ENCODE measurements around the gene LRRC57.
"Not testable (repeated sequence)": the region's sequence is repeated elsewhere in the genome, so short reads cannot be mapped to it uniquely, and the experiment has no call there.

The LRRC57 gene

DNA sequence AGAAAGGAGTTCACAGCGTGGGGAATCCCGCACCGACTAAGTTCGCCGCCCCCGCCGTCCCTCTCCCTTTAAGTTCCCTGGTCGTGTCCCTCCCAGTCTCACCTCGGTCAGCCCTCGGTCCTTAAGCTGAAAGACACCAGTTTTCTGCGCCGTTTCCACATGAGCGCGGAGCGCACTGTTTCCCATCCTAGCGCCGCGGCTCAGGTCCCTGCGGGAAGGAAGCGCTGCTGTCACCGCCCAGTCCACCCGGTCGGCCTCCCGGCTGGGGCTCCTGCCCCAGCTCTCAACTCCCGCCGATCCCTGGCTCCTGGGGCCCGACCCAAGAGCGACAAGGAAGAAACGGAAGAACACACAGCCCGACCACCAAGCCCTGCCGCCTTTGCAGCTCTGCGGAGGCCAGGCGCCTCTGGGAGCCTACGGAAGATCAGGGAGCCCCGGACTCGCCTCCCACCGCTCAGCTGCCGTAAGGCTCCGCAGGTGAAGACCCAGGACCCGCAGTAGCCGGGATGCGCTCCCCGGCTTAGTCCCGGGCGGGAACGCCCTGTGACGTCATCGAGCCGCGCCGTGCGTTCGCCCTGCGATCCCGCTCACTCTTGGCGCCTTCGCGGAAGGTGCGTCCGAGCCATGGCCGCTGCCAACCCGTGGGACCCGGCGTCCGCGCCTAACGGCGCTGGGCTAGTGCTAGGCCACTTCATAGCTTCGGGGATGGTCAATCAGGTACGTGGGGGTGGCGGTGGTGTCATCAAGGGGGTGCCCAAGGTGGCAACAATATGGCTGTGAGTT lies at the start of gene LRRC57, which contains the start of gene HAUS2:
Gene LRRC57 (minus strand): TSS at position 545 of the 783 bp plus-strand sequence. CDS start 359 bp downstream, at position 186.
Gene HAUS2 (plus strand): TSS at position 590 of the 783 bp plus-strand sequence. CDS start 35 bp downstream, at position 625.
- in situ Hi-C loops (cut with MboI; ENCODE audit: low sequenced_read_pairs), result no loop called here

DNA sequence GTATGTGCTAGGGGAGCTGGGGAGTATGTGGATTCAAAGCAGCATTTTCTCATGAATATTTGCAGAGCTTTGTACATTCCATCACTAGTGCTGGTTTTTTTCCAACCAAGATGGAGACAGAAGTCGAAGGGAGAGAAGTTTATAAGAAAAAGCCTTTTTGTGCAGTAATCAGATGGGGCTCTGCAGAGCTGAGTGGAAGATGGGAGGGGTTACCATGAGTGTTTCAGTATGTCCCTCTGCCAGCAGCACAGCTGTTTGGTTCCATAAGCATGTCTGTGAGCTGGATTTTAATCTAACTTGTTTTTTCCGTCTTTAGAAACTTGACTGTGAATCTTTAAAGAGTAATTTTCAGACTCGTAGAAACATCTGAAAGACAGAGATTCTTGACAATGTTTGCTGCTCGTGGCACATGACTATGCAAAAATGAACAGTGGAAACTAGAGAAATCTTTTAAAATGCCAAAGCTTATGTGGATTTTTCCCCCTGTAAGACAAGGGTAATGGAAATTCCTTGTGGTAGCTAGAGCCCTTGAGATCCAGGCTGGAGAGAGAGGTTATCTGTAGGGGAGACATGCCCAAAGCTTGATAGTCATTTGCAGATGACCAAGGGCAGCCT lies 47.1 kb upstream of the LRRC57 start:
- in situ Hi-C loops (cut with MboI; ENCODE audit: low sequenced_read_pairs), result no loop called here

DNA sequence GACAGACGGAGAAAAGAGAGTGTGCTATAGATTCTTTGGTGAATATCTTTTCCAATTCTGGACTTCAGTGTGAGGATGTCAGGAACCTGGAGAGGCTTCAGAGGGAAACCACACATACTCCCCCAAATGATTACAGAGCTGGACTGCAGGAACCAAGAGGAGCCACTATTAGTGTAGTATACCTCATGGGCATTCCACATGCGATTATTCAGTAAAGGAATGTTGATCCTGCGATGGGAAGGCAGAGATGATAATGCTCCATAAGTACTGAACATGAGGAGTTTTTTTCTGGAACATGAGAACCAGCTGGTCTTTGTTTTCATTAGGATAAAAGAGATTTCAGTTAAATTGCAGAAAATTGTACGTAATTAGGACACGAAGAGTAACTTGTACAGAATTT lies 45.5 kb upstream of the LRRC57 start:
- in situ Hi-C loops (cut with MboI; ENCODE audit: low sequenced_read_pairs), result no loop called here

DNA sequence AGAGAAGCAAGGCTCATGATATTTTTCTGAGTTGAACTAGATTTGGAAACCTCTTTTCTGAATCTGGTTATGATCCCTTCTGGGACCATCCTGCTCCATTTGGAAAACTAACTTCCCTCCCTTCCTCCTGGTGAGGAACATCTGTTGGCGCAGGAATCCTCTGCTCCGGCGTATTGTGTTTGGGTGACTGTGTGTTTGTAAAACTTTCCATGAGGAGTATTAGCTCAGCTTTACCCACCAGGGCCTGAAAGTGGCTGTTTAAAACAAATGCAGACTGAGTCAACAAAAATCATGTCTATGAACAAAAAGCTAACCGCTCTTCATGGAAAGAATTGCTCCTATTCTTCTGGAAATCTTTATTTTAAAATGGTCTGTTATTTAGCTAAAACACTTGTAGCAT lies 44.5 kb upstream of the LRRC57 start:
- in situ Hi-C loops (cut with MboI; ENCODE audit: low sequenced_read_pairs), result no loop called here

DNA sequence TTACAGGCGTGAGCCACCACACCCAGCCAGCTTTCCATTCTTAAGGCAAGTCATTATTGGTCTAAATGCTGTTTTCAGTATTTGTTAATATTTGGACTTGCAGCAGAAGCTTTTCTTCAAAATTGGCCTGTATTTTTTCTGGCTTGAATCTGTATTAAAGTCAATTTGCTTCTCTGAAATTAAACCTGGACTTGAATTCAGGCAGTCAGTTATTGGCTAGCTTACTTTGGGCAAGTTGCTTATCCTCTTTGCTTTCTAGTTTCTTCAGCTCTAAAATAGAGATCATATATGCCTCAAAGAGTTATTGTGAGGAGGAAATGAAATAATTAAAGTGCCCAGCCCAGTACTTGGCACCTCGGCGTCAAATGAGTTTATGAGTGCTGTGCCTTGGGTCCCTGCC lies 44.1 kb upstream of the LRRC57 start:
- in situ Hi-C loops (cut with MboI; ENCODE audit: low sequenced_read_pairs), result no loop called here

DNA sequence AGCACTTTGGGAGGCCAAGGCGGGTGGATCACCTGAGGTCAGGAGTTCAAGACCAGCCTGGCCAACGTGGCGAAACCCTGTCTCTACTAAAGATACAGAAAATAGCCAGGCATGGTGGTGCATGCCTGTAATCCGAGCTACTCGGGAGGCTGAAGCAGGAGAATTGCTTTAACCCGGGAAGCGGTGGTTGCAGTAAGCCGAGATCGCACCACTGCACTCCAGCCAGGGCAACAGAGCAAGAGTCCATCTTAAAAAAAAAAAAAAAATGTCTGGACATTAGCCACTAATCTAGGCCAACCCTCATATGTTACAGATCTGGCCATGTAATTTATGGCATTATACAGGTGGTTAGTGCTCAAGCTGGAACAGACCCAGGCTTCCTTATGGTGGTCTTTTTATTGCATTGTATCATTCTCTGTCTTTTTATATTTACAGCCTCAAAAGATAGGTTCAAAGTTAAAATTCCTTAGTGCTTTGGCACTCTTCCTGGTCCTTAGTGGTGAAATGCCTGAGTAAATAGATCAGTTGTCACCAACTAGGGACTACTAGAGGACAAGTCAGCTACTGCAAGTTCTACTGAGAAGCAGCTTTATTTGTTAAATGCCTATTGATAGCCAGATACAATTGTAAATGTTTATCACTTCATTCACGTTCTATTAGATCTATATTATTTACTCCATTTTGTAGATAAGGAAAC lies 42.8 kb upstream of the LRRC57 start:
- in situ Hi-C loops (cut with MboI; ENCODE audit: low sequenced_read_pairs), result no loop called here

DNA sequence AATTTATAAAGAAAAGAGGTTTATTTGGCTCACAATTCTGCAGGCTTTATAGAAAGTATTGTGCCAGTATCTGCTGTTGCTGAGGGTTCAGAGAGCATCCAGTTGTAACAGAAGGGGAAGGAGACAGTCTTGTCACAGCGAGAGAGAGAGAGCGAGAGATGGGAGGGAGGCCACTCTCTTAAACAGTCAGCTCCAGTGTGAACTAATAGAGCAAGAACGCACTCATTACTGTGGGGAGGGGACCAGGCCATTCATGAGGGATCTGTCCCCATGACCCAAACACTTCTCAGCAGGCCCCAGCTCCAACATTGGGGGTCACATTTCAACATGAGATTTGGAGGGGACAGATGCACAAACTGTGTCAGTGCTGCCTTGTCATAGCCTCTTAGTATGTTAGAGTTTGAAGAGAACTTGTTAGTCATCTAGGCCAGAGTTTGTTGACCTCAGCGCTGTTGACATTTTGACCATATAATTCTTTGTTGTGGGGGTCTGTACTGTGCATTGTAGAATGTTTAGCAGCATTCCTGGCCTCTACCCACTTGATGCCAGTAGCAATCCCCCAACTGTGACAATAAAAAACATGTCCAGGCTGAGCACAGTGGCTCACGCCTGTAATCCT lies 42.1 kb upstream of the LRRC57 start:
- in situ Hi-C loops (cut with MboI; ENCODE audit: low sequenced_read_pairs), result no loop called here

DNA sequence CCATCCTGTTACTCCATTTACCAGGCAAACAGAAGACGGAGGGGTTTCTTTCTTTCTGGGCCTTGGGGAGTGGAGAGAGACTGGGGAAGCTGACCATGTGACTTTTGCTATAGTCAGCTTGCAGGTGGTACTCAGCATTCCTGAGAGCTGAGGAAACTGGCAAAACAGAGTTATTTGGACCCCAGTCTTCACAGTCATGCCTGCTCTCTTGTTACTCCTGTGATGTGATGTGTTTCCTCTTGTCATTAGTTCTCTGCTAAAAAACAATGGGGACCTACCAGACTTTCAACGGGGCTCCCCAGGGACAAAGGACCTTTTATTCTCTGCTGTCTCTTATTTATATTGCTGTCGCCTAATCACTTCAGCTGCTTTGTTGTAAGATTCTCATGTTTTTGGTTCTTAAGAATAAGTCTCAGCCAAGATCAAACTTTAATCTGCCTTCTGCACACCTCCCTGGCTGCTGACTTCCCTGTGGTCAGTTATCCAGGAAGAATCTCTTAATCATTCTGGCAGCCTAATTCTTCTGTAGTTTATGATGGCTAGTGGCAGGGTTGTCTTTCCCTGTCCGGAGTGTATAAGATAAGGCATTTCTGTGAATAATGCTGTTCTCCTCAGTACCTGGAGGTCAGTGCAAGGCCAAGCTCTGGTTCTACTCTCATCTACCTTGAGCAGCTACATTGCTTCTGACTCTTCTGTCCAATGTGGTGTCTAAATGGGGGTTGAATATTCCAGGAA lies 35.6 kb upstream of the LRRC57 start:
- in situ Hi-C loops (cut with MboI; ENCODE audit: low sequenced_read_pairs), result no loop called here

DNA sequence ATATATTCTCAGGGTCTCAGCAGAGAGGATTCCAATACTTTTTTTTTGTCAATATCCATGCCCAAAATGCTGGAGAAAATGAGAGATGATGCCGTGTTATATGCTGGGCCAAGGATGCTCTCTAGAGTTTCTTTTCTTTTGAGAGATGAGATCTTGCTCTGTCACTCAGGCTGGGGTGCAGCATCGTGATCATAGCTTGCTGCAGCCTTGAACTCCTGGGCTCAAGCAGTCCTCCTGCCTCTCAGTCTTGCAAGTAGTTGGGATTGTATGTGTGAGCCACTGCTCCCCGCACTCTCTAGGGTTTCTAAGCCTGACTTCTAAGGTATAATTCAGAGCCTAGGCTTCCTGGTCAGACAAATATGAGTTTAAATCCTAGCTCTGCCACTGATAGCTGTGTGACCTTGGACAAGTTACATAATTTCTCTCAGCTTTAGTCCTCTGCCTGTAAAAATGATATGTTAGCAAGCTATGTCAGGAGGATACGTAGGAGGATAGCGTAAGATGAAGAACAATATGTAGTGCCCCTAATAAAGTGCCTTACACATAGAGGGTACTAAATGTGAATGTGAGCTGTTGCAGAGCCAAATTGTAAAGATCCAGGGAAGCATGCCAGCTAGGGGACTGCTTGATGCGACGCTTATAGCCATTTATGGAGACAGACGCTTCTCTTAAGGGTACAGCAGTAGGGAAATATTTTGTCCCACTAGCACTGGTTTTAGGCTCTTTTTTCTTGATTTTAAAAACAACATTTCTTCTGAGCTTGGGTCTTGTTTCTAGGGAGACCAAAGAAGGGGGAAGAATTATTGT lies 34.2 kb upstream of the LRRC57 start:
- in situ Hi-C loops (cut with MboI; ENCODE audit: low sequenced_read_pairs), result no loop called here

DNA sequence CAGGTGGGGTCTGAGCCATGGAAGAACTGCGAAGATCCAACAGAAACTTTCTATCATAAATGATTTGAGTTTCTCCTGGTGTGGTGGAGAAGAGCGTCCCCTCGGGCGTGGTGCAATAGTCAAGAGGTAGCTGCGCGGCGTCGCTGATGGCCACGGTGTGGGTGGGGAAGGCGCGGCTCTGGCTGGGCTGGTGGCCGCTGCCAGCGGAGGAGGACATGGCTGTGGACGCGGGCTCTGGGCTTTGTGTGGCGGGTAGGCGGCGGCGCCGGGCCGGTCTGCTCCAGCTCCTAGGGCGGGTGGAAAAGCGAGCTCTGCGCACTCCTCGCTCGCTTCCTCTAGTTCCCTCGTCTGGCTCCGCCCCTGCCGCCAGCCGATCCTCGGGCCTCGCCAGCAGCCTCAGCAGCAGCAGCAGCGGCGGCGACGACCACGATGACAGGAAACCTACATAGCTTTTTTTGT lies 32.7 kb upstream of the LRRC57 start:
- in situ Hi-C loops (cut with MboI; ENCODE audit: low sequenced_read_pairs), result no loop called here

DNA sequence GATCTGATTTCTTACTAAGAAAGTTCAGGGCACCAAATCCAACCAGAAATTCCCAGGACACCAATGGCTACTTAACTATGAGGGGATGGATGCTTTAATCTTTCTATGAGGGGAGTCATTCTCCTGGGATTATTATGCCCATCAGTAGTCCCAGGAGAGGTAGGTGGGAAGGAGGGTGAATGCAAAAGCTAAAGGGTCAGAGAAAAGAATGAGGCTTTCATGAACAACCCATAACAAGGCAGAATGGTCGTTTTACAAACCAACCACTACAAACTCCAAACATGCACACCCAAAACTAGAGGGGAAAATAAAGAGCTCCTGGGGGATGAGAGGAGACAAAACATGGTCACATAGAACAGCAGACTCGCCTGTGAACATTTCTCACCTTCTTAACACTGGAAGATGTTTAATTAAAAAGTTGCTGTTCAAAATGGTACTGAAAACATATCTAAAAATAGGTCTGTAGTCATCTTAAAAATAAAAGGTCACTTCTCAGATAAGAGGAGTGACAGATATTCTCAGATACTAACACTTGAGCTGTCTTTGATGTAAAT lies 30.5 kb upstream of the LRRC57 start:
- in situ Hi-C loops (cut with MboI; ENCODE audit: low sequenced_read_pairs), result no loop called here

DNA sequence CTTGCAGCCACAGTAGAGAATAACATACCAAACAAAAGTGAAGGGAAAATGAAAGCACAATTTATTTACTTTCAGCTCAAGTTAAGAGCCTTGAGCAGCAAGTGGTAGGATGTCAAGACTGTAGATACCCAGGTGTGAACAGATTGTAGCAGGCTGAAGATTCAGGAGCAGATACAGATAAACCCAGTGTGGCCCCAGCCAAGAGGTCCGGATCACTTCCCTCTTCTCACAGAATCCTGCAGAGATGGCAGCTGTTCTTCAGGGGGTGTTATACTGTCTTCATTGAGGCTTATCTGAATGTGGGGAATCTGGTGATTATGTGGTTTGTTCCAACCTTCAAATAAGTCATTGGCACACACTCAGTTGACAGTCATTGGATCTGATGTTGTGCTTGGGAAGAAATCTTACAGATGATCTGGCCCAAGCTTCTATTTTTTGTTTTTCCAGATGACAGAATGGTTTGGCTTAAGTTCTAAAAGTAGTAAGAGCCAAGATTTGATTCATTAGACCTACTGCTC lies 29.0 kb upstream of the LRRC57 start:
- in situ Hi-C loops (cut with MboI; ENCODE audit: low sequenced_read_pairs), result no loop called here

DNA sequence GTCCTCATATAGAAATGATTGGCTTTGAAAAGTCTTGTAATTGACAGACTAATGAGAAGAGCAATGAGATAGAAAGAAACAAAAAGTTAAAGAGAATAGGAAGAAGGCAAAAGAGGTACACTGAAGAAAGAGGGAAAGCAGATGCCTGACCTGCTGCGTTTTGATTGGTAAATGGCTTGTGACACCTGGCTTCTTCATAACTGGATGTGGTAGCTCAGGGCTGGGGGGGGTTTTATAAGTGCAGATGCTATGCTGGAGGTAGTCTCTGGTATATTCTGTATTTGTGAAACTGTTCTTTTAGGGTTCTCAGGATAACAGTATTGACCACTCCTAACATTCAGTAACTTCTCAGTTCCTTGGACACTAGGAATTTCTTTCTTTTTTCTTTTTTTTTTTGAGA lies 28.2 kb upstream of the LRRC57 start:
- in situ Hi-C loops (cut with MboI; ENCODE audit: low sequenced_read_pairs), result no loop called here

DNA sequence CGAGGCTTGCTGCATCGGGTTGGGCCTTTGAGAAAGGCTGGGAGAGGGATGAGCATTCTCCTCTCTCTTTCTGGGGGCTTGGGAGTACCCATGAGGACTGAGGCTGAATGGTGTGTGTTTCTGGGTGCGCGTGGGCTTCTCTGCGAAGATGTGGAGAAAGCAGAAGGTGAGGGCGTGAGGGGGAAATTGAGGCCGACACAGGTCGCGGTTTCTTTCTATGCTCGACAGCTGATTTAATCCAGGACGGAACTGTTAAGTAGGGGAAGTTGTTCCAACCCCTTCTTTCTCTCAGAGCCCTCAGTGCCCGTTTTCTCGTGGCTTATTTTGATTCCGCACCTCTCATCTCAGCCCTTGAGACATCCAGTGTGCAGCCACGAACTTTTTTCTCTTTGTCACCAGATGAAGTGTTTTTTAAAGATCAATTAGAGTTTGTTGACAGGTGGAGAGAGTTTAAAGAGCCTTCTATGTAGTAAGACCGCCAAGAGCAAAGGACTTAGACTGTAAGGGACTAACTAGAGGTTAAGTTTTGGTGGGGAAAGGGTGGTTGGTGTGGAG lies 27.5 kb upstream of the LRRC57 start:
- in situ Hi-C loops (cut with MboI; ENCODE audit: low sequenced_read_pairs), result no loop called here

DNA sequence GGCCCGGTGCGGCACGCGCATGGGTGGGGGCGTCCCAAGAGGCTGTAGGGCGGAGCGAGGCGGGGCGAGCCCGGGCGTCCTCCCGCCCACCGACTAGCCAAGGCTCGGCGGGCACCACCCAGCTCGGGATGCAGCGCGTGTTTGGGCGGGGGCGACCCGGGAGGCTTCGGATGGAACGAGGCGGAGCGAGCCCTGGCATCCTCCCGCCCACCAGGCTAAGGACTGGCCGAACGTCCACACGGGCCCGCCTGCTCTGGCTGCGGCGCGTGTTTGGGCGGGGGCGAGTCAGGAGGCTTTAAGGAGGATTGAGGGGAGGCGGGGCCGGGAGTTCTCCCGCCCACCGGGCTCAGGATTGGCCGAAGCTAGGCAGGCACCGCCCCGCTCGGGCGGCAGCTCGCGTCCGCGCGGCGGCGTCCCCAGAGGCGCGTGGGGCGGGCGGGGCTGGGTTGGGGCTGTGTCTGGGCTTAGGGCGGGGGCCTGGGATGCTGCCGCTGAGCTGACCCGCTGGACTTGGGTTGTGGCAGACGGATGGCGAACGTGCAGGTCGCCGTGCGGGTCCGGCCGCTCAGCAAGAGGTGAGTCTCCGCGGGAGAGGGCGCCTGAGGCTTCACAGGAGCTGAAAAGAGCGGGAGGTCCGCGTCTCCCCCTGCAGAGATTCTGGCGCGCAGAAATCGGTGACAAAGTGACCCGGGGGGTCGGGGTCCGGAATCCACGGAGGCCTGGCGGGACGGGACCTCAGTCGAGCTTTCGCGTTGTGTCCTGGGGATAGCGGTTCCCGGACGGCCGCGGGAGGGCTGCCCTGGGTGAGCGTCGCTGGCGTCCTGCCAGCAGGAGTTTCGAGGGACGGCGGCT lies 26.8 kb upstream of the LRRC57 start, which contains the start of gene STARD9:
Gene STARD9 (plus strand): TSS at position 419 of the 852 bp plus-strand sequence. CDS start 110 bp downstream, at position 529.
- in situ Hi-C loops (cut with MboI; ENCODE audit: low sequenced_read_pairs), result no loop called here

DNA sequence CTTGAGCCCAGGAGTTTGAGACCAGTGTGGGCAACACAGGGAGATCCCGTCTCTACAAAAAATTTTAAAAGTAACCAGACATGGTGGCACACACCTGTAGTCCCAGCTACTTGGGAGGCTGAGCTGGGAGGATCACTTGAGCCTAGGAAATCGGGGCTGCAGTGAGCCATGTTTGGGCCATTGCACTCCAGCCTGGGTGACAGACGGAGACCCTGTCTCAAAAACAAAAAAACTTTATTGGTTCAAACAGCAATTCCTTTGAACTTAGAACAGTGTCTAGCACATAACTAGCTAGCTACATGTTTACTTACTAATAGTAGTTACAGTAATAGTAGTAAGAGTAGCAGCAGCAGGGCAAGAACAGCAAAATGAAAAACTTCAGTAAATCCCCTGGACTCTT lies 10.1 kb upstream of the LRRC57 start:
- in situ Hi-C loops (cut with MboI; ENCODE audit: low sequenced_read_pairs), result no loop called here

DNA sequence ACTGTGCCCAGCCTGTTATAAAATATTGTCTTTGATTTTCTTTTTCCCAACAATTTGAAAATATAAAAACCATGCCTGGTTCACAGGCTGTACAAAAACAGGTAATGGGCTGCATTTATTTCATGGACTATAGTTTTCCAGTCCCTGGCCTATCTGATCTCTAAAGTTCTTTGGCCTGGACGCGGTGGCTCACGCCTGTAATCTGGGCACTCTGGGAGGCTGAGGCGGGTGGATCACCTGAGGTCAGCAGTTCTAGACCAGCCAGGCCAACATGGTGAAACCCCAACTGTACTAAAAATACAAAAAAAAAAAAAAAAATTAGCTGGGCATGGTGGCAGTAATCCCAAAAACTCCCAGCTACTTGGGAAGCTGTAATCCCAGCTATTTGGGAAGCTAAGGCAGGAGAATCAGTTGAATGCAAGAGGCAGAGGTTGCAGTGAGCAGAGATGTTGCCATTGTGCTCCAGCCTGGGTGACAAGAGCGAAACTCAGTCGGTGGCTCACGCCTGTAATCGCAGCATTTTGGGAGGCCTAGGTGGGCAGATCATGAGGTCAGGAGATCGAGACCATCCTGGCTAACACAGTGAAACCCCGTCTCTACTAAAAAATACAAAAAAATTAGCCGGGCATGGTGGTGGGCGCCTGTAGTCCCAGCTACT lies 8.1 kb upstream of the LRRC57 start:
- in situ Hi-C loops (cut with MboI; ENCODE audit: low sequenced_read_pairs), result not testable (repeated sequence)
